T-helper 9 cell (primary cell): ENCODE results near the gene MRPL55.
A peak's percentile ranks its signal among the peaks of the same experiment; 100 is the strongest.

Experiments used
- DNase-seq: peaks from one replicate; pipeline ENCODE4 v3.0.0-alpha.2; 2020
- total RNA-seq, 2 donors: gene quantifications; one replicate each; lab custom pipeline; 2026; lab: John Stamatoyannopoulos, UW

The MRPL55 gene
- total RNA-seq, result 27.0 to 53.3 reads per million in 2 donors

GRCh38 chr1:228109073-228109961 is at the start of gene MRPL55:
Gene MRPL55, minus strand, starts transcription at chr1:228109299. Its CDS starts 1,039 bp downstream, at chr1:228108260.
- peak; percentile 100 for DNase-seq

DNA sequence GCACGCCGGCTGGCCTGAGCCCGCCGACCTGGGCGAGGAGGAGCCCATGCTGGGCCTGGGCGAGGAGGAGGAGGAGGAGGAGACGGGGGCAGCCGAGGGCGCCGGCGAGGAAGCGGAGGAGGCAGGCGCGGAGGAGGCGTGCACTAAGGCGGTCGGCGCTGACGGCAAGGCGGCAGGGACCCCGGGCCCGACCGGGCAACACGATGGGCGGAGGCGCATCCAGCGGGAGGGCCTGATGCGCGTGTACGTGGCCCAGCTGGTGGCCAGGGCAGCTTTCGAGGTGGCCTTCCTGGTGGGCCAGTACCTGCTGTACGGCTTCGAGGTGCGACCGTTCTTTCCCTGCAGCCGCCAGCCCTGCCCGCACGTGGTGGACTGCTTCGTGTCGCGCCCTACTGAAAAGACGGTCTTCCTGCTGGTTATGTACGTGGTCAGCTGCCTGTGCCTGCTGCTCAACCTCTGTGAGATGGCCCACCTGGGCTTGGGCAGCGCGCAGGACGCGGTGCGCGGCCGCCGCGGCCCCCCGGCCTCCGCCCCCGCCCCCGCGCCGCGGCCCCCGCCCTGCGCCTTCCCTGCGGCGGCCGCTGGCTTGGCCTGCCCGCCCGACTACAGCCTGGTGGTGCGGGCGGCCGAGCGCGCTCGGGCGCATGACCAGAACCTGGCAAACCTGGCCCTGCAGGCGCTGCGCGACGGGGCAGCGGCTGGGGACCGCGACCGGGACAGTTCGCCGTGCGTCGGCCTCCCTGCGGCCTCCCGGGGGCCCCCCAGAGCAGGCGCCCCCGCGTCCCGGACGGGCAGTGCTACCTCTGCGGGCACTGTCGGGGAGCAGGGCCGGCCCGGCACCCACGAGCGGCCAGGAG is 49.3 kb upstream of the MRPL55 start:
- DNase-seq, result no peak

GRCh38 chr1:228157729-228158126 is 48.6 kb upstream of the MRPL55 start:
- no peak for DNase-seq

- DNase-seq, result no peak
Observed at GRCh38 chr1:228156941-228157728, 48.0 kb upstream of the MRPL55 start.

- DNase-seq, result no peak
Observed at GRCh38 chr1:228156515-228156881, 47.4 kb upstream of the MRPL55 start.

DNA sequence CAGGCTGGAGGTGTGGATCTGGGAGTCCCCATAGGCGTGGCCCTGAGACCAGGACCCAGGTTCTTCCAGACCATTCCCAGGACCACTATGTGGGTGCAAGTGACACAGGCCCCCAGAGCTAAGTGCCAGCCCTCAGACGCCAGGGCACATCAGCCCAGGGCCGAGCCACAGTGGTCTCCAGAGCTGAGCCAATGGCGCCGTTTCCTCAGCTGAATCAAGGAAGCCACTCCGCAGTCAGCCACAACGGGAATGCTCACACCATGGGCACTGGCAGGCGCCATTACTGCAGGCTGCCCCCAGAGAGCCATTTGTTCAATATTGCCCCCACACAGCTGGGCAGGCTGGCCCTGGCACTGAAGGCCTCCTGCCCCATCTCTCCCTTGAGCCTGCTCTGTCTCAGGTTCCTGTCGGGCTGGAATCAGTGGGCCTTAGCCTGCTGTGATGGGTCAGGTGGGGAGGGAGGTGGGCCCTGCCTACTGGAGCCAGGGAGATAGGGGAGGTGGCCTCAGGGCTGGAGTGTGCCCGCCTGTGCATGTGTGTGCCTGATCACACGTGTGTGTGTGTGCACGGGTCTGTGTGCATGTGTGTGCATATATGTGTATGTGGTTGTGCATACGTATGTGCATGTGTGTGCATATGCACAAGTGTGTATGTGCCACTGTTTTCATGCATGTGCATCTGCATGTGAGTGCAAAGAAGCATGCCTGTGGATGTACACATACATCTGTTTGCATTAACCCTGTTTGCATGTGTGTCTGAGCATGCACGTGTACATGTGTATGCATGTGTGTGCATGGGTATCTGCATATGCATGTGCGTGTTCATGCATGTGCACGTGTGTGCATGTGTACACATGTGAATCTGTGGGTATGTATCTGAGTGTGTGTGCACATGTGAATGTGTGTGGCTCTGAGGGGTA is 46.8 kb upstream of the MRPL55 start:
- no peak for DNase-seq

- no peak for DNase-seq
Observed at GRCh38 chr1:228154670-228155571, 45.8 kb upstream of the MRPL55 start.

- no peak for DNase-seq
Observed at GRCh38 chr1:228154021-228154669, 45.0 kb upstream of the MRPL55 start.

DNA sequence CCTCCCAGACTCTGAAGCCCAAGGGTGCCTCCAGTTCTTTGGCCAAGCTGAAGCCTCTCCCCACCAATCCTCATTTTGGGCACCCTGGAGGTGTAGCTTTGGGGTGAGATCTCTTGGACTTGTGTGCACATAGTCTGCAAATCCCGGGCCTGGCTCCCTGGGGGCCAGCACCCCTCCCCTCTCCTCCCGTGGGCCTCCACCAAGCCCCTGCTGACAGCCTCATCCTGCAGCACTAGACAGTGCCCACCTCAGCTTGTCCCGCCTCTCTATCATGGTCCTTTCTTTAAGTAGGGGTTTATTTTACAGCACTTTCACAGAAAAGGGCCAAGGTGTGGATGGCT is 43.8 kb upstream of the MRPL55 start:
- no peak for DNase-seq

GRCh38 chr1:228152097-228152917 is 43.2 kb upstream of the MRPL55 start:
- no peak for DNase-seq

DNA sequence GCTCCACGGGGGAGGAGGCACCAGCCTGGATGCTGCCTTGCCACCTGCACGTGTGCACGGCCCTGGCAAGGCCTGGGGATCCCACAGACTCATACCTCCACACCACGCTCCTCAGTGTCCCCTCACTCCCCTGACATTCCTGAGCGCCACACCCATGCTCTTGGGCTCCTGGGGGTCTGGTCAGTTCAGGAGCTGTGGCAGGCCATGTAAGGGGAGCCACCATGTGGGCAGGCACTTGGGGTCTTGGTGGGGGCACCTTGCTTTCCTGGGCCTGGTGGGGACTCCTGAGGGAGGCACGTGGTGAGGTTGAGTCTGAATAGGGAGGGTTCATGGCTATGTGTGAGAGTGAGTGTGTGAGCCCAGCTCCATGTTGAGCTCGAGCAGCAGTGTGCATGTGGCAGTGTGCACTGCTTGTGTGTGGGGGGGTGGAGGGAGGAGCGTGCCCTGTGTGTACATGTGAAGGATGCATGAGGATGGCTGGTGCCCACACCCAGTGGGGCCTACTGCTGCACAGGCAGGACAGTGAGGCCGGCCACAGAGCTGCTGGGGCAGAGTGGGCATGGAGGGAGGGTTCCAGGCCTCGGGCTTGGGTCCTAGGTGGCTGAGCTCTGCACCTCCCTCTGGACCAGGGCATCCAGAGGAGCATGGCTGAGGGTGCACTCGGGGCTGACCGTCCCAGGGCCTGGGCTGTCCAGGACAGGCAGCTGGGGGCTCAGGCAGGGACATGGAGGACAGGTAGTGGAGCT is 42.3 kb upstream of the MRPL55 start:
- DNase-seq, result no peak

DNA sequence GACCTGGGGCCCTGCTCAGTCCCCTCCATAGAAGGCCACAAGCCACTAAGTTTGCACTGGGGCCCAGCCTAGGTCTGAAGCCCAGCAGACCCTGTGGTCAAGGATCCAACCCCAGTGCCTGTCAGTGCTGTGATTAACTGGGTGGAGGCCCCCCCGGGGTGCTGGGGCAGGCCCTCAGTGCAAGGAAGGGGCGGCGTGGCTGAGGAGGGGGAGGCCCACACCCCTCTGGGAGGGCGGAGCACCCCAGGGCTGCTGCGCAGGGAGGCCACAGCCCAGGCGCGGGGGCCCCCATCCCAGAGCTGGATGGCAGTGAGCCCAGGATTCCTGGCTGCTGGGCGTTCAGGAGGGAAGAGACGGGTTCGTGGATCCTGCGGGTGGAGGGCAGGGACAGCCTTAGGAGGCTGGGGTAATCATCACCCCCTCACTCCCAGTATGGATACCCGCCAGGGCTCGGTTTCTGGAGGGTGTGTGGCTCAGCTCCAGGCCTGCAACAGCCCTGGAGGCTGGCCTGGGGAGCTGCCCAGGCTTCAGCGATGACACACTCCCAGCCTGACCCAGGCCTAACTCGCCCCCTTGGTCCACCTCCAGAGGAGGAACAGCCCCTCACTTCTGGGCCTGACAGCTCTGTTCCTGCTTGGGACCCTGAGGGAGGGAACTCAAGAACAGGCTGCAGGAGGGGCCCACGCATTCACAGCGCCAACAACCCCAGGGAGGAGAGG is 41.5 kb upstream of the MRPL55 start:
- DNase-seq, result no peak

GRCh38 chr1:228150120-228150460 is 41.0 kb upstream of the MRPL55 start:
- no peak for DNase-seq

GRCh38 chr1:228149406-228150119 is 40.5 kb upstream of the MRPL55 start, which contains the start of gene GJC2:
Gene GJC2, plus strand, starts transcription at chr1:228149930. Its CDS starts 7,829 bp downstream, at chr1:228157759.
- DNase-seq, result no peak

GRCh38 chr1:228148935-228149405 is 39.9 kb upstream of the MRPL55 start:
- DNase-seq, result no peak

GRCh38 chr1:228148196-228148861 is 39.2 kb upstream of the MRPL55 start:
- DNase-seq, result no peak
